Right atrium auricular region (tissue), 2 donors: Measurements from ENCODE around the gene TECPR2. TPM values are rescaled to one million over a fixed set of nuclear protein-coding genes. Genes with fewer than 3 reads are reported as not detected.

ENCODE experiments used
- DNase-seq: peaks from one replicate; pipeline ENCODE4 v3.0.0-alpha.2; 2019; ENCODE audit warnings: low spot score
- H3K27ac ChIP-seq, 2 donors: fragments of 200-600 bp; sonication (generic); 1 replicate in 1 of 2; 2 replicates in 1 of 2; pipeline ENCODE4 v1.5.1; 2016 to 2019
- H3K27me3 ChIP-seq, 2 donors: fragments of 200-600 bp; sonication (generic); one replicate each; pipeline versions ENCODE4 v1.5.1 to v1.6.0; 2017 to 2019
- H3K36me3 ChIP-seq: fragments of 200-600 bp; sonication (generic); one replicate; pipeline ENCODE4 v1.5.1; 2016
- H3K4me1 ChIP-seq, 2 donors: fragments of 200-600 bp; sonication (generic); one replicate each; pipeline versions ENCODE4 v1.5.1 to v1.6.0; 2017 to 2019
- H3K4me3 ChIP-seq, 2 donors: fragments of 200-600 bp; sonication (generic); 1 replicate in 1 of 2; 2 replicates in 1 of 2; pipeline ENCODE4 v1.5.1; 2017 to 2019; ENCODE audit warnings: mild to moderate bottlenecking in 1 of 2, moderate library complexity in 1 of 2
- H3K9me3 ChIP-seq, 2 donors: fragments of 200-600 bp; sonication (generic); one replicate each; pipeline ENCODE4 v1.5.1; 2019
- total RNA-seq, 2 donors: library from RNA; depleted of rRNA; stranded (reverse); fragments of >200 nt; gene quantifications; one replicate each; pipeline ENCODE4 v1.1.0, GENCODE V29; 2016
- TF ChIP-seq, protein P1 (sequence below), 2 donors: fragments of 200-600 bp; sonication (generic); IDR thresholded peaks; one replicate each; pipeline ENCODE4 v1.5.1; 2019; ENCODE audit warnings: antibody characterized with exemption in 2 of 2

TECPR2 gene
- total RNA-seq, 2 donors from 2014 or later: 13.2 to 15.5 TPM

DNA sequence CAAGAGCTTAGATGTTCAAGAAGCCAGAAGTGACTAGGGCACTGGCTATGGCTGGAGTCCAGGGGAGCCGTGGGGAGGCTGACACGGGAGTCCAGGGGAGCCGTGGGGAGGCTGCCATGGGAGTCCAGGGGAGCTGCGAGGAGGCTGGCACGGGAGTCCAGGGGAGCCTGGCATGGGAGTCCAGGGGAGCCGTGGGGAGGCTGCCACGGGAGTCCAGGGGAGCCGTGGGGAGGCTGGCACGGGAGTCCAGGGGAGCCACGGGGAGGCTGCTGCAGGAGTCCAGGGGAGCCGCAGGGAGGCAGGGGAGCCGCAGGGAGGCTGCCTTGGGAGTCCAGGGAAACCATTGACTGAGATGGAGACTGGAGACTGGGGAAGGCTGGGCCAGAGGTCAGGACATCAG lies 54.9 kb downstream of the TECPR2 start:
- TF ChIP-seq, protein P1, sequence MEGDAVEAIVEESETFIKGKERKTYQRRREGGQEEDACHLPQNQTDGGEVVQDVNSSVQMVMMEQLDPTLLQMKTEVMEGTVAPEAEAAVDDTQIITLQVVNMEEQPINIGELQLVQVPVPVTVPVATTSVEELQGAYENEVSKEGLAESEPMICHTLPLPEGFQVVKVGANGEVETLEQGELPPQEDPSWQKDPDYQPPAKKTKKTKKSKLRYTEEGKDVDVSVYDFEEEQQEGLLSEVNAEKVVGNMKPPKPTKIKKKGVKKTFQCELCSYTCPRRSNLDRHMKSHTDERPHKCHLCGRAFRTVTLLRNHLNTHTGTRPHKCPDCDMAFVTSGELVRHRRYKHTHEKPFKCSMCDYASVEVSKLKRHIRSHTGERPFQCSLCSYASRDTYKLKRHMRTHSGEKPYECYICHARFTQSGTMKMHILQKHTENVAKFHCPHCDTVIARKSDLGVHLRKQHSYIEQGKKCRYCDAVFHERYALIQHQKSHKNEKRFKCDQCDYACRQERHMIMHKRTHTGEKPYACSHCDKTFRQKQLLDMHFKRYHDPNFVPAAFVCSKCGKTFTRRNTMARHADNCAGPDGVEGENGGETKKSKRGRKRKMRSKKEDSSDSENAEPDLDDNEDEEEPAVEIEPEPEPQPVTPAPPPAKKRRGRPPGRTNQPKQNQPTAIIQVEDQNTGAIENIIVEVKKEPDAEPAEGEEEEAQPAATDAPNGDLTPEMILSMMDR (IDR thresholded peaks at IDR 0.05): no peak
- DNase-seq: no peak

DNA sequence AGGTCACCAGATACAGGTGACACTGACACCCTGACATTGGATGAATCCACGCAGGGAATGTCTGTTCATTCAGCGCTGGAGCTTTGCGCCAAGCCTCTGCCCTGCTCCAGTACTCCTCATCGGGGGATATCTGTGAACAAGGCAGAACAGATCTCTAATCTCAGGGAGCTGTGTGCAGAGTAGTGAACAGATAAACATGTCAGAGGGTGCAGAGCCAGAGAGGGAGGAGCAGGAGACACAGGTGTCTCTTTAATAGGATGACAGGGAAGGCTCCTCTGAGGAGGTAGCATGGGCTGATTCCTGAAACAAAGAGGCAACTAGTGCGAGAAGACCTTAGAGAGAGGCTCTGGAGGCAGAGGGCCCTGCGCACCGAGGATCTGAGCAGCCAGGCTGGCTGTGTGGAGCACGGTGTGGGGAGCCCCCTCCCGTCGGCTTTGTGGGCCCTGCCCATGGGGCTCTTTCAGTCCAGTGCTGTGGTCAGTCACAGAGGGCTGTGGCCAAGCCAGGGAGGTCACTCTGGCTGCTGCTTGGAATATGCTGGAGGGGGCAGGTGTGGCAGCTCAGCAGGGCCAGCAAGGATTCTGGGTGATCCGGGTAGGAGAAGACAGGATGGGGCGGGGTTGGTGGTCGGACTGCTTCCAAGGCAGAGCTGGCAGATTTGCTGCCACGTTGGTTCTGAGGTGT lies 55.6 kb downstream of the TECPR2 start:
- DNase-seq: no peak

More for the DNA sequence above, 54.9 kb downstream of the TECPR2 start:
- Histone ChIP-seq H3K27me3 (no peaks in the 10 kb centered on the region), H3K4me1 (no peaks in the 10 kb centered on the region), H3K9me3 (no peaks in the 10 kb centered on the region), H3K4me3 (no peak overlapping the region), H3K27ac (no peak overlapping the region), H3K36me3 (peaks cover 19% of the 10 kb centered on the region)

DNA sequence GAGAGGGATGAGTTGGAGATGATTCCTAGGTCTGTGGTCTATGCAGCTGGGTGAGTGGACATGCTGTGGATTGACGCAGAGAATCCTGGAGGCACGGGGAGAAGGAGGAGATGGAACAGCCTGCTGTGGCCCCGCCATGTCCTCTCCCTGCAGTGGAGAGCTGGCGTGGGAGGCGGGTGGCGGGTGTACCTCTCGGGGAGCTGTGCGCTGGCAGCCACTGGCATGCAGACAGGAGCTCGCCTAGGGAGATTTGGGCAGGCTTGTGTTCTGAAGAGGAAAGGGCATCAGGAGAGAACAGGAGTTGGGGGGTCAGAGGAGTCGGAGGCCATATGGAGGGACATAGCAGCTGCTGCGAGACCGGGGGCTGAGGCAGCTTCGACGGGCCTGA lies 56.1 kb downstream of the TECPR2 start:
- Histone ChIP-seq H3K36me3 (peaks cover 19% of the 10 kb centered on the region), H3K27ac (no peak overlapping the region), H3K27me3 (no peaks in the 10 kb centered on the region), H3K9me3 (no peaks in the 10 kb centered on the region), H3K4me3 (no peak overlapping the region), H3K4me1 (no peaks in the 10 kb centered on the region)
- no peak for DNase-seq
- TF ChIP-seq, protein P1 (IDR thresholded peaks at IDR 0.05): no peak

More for the DNA sequence above, 55.6 kb downstream of the TECPR2 start:
- H3K36me3 ChIP-seq: peaks cover 19% of the 10 kb centered on the region
- no peaks in the 10 kb centered on the region for H3K9me3 ChIP-seq
- H3K27ac ChIP-seq: no peak overlapping the region
- TF ChIP-seq, protein P1 (IDR thresholded peaks at IDR 0.05): no peak
- H3K4me3 ChIP-seq: no peak overlapping the region
- no peaks in the 10 kb centered on the region for H3K27me3 ChIP-seq
- H3K4me1 ChIP-seq: no peaks in the 10 kb centered on the region

DNA sequence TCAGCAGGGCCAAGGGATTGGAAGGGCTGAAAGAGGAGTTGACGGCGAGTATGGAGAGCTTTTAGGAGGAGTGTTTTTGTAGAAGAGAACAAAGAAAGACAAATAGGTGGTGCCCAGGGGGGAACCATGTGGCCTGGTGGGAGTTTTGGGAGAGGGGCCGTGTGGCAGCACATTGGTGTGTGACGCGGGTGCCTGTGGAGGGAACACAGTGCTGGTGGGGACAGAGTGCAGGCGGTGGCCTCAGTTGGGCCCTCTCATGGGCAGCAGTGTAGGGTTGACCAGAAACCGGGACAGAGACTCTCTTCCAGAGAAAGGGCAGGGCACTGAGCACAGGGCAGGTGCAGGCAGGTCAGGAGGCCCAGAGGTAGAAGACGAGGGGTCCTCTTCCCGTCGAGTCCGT lies 56.5 kb downstream of the TECPR2 start:
- DNase-seq: no peak
- Histone ChIP-seq H3K27ac (no peak overlapping the region), H3K4me3 (no peak overlapping the region), H3K9me3 (no peaks in the 10 kb centered on the region), H3K27me3 (no peaks in the 10 kb centered on the region), H3K36me3 (peaks cover 19% of the 10 kb centered on the region), H3K4me1 (no peaks in the 10 kb centered on the region)
- TF ChIP-seq, protein P1 (IDR thresholded peaks at IDR 0.05): no peak

DNA sequence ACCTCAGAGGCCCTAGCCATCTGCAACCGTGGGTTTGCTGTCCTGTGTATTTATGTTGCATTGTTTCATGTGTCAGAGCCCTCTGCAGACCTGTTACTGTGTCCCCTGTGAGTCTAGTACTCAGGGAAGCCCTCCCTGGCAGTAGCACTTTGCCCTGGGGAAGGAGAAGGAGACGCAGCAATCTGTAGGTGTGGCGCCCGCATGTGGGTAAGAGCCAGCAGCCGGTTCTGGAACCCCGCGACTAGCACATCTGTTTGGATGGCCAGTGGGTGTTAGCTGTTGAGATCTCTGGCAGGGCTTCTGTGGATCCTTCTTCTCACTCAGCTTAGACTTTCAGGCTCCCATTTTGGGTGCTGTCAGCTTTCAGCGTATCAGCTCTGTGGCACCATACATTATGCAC lies 57.0 kb downstream of the TECPR2 start:
- Histone ChIP-seq H3K9me3 (no peaks in the 10 kb centered on the region), H3K4me1 (no peaks in the 10 kb centered on the region), H3K4me3 (no peak overlapping the region), H3K27me3 (no peaks in the 10 kb centered on the region), H3K27ac (no peak overlapping the region), H3K36me3 (peaks cover 14% of the 10 kb centered on the region)
- no peak for DNase-seq
- TF ChIP-seq, protein P1 (IDR thresholded peaks at IDR 0.05): no peak
